CD4-positive, alpha-beta T cell (primary cell): ENCODE results near the gene COL4A2. TPM values are rescaled to one million over a fixed set of nuclear protein-coding genes. Genes with fewer than 3 reads are reported as not detected.

Experiments
- ATAC-seq: fragments of 200-7000 bp; cut with Tn5 transposase; one replicate; pipeline ENCODE4 v1.10.0; 2022; ENCODE audit warnings: mild to moderate bottlenecking; ENCODE audit not compliant: poor library complexity
- CTCF ChIA-PET: fragments of 350-600 bp; sonication (Branson Sonifier 250); formaldehyde crosslinking; loops from one replicate; lab custom pipeline; 2021; ENCODE audit warnings: antibody characterized with exemption, inconsistent platforms; lab: Charles Lee
- POLR2A ChIA-PET: fragments of 350-600 bp; sonication (Branson Sonifier 250); formaldehyde crosslinking; loops from one replicate; lab custom pipeline; 2021; ENCODE audit warnings: antibody characterized with exemption, inconsistent platforms; lab: Charles Lee
- DNase-seq, 14 experiments: peaks; one replicate each; pipeline ENCODE4 v3.0.0-alpha.2; 2013 to 2020; ENCODE audit warnings: mixed read lengths in 2 of 14
- H3K27ac ChIP-seq, 2 donors: one replicate each; pipeline versions ENCODE4 v1.5.1 to v1.7.0; 2013; ENCODE audit warnings: low read length in 2 of 2, low read depth in 1 of 2, mild to moderate bottlenecking in 1 of 2
- H3K27me3 ChIP-seq, 2 experiments: 1 replicate in 1 of 2; 2 replicates in 1 of 2; pipeline versions ENCODE4 v1.6.1 to v1.7.0; 2013; ENCODE audit warnings: low read length in 2 of 2, control low read depth in 1 of 2, mild to moderate bottlenecking in 1 of 2, moderate library complexity in 1 of 2; ENCODE audit not compliant: insufficient read depth in 2 of 2, control insufficient read depth in 1 of 2
- H3K36me3 ChIP-seq: one replicate; pipeline ENCODE4 v1.6.1; 2013; ENCODE audit warnings: low read length, control low read depth; ENCODE audit not compliant: insufficient read depth
- H3K4me1 ChIP-seq: one replicate; pipeline ENCODE4 v1.6.1; 2013; ENCODE audit warnings: low read length, control low read depth; ENCODE audit not compliant: insufficient read depth
- H3K4me3 ChIP-seq: one replicate; pipeline ENCODE4 v1.5.1; 2013; ENCODE audit warnings: mild to moderate bottlenecking, low read length, moderate library complexity
- H3K9me3 ChIP-seq, 2 experiments: 1 replicate in 1 of 2; 2 replicates in 1 of 2; pipeline versions ENCODE4 v1.6.1 to v1.7.0; 2013; ENCODE audit warnings: low read length in 2 of 2, mild to moderate bottlenecking in 2 of 2, control low read depth in 1 of 2, moderate library complexity in 1 of 2; ENCODE audit not compliant: control insufficient read depth in 1 of 2, insufficient read depth in 1 of 2
- H3K27ac Mint-ChIP-seq: one replicate; pipeline ENCODE4 v1.8.0; 2020; ENCODE audit warnings: mixed read lengths
- H3K27me3 Mint-ChIP-seq: one replicate; pipeline ENCODE4 v1.8.0; 2021; ENCODE audit warnings: mixed read lengths
- H3K36me3 Mint-ChIP-seq: one replicate; pipeline ENCODE4 v1.8.0; 2021; ENCODE audit warnings: low read depth, mixed read lengths
- H3K4me1 Mint-ChIP-seq: one replicate; pipeline ENCODE4 v1.8.0; 2021; ENCODE audit warnings: low read depth, mixed read lengths
- H3K4me3 Mint-ChIP-seq: one replicate; pipeline ENCODE4 v1.8.0; 2020; ENCODE audit warnings: mild to moderate bottlenecking, mixed read lengths
- H3K9me3 Mint-ChIP-seq: one replicate; pipeline ENCODE4 v1.8.0; 2020; ENCODE audit warnings: mixed read lengths
- intact Hi-C, 2 experiments: fragments of 100-400 bp; cut with DNase I in 1 of 2; cut with micrococcal nuclease in 1 of 2; formaldehyde crosslinking; loops; one replicate each; pipeline versions ENCODE4 v1.15.1 to v1.9.0; 2023 to 2025; cut with DNase I, micrococcal nuclease
- total RNA-seq, 174 experiments: library from RNA in 2 of 174; stranded (reverse) in 2 of 174; gene quantifications; one replicate each; pipeline ENCODE4 v1.2.3 and lab custom pipeline; 2021 to 2026
- TF ChIP-seq, protein P1 (sequence below): fragments of 200-600 bp; IDR thresholded peaks from one replicate; pipeline ENCODE4 v1.8.0; 2022; ENCODE audit warnings: antibody characterized with exemption, mild to moderate bottlenecking

COL4A2 gene
- total RNA-seq, 2 experiments from 2014 or later = not detected

GRCh38 chr13:110336108-110336507 is 29.0 kb downstream of the COL4A2 start:
- Mint-ChIP-seq H3K9me3 (no peaks in the 10 kb centered on the region), H3K27me3 (peaks cover 25% of the 10 kb centered on the region), H3K27ac (no peak overlapping the region), H3K4me1 (peaks cover 23% of the 10 kb centered on the region), H3K4me3 (no peak overlapping the region), H3K36me3 (no peaks in the 10 kb centered on the region)
- TF ChIP-seq, protein P1, sequence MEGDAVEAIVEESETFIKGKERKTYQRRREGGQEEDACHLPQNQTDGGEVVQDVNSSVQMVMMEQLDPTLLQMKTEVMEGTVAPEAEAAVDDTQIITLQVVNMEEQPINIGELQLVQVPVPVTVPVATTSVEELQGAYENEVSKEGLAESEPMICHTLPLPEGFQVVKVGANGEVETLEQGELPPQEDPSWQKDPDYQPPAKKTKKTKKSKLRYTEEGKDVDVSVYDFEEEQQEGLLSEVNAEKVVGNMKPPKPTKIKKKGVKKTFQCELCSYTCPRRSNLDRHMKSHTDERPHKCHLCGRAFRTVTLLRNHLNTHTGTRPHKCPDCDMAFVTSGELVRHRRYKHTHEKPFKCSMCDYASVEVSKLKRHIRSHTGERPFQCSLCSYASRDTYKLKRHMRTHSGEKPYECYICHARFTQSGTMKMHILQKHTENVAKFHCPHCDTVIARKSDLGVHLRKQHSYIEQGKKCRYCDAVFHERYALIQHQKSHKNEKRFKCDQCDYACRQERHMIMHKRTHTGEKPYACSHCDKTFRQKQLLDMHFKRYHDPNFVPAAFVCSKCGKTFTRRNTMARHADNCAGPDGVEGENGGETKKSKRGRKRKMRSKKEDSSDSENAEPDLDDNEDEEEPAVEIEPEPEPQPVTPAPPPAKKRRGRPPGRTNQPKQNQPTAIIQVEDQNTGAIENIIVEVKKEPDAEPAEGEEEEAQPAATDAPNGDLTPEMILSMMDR = no peak
- no peak for ATAC-seq
- peaks cover 14% of the 10 kb centered on the region for H3K4me1 ChIP-seq
- intact Hi-C loops = no loop called here
- H3K4me3 ChIP-seq = no peak overlapping the region
- no peaks in the 10 kb centered on the region for H3K36me3 ChIP-seq
- DNase-seq = no peak
- H3K27ac ChIP-seq = no peak overlapping the region
- no peaks in the 10 kb centered on the region for H3K27me3 ChIP-seq
- ChIA-PET CTCF (no interaction called here), POLR2A (no interaction called here)
- H3K9me3 ChIP-seq = peaks cover 0 to 8% of the 10 kb centered on the region in 2 experiments

- no peak overlapping the region for H3K27ac Mint-ChIP-seq
- intact Hi-C loops = no loop called here
- ChIA-PET POLR2A (no interaction called here), CTCF (no interaction called here)
- no peaks in the 10 kb centered on the region for H3K9me3 Mint-ChIP-seq
- H3K4me3 Mint-ChIP-seq = no peak overlapping the region
- H3K27me3 Mint-ChIP-seq = peaks cover 20% of the 10 kb centered on the region
- DNase-seq (no peak), ATAC-seq (no peak)
- Histone ChIP-seq H3K27ac (no peak overlapping the region), H3K36me3 (no peaks in the 10 kb centered on the region), H3K4me3 (no peak overlapping the region), H3K4me1 (peaks cover 19% of the 10 kb centered on the region), H3K27me3 (no peaks in the 10 kb centered on the region), H3K9me3 (peaks cover 0 to 8% of the 10 kb centered on the region in 2 experiments)
- H3K36me3 Mint-ChIP-seq = no peaks in the 10 kb centered on the region
- H3K4me1 Mint-ChIP-seq = peaks cover 29% of the 10 kb centered on the region
- TF ChIP-seq, protein P1 = no peak
Observed at GRCh38 chr13:110336681-110337080, 29.6 kb downstream of the COL4A2 start.

DNA sequence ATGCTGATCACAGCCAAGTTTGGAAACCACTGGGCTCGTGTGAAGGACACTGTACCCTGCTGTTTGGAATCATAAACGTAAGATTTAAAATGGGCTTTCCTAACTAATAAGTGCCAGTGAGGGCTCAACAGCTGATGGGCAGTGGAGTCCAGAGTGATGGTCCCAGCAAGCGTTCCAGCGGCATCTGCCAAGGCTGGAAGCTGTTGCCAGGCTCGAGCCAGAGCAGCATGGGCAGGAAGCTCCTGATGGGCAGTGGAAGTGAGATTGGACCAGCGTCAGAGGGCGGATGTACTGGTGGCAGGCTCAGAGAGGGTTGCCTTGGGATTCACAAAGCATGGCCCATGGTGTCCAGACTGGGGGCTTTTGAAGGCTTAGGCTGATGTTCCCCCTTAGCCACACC is 30.2 kb downstream of the COL4A2 start:
- ChIA-PET CTCF (no interaction called here), POLR2A (no interaction called here)
- Mint-ChIP-seq H3K27me3 (peaks cover 17% of the 10 kb centered on the region), H3K4me1 (peaks cover 32% of the 10 kb centered on the region), H3K9me3 (no peaks in the 10 kb centered on the region), H3K27ac (no peak overlapping the region), H3K36me3 (no peaks in the 10 kb centered on the region), H3K4me3 (no peak overlapping the region)
- intact Hi-C loops = no loop called here
- TF ChIP-seq, protein P1 = no peak
- H3K36me3 ChIP-seq = no peaks in the 10 kb centered on the region
- DNase-seq (no peak), ATAC-seq (no peak)
- peaks cover 19% of the 10 kb centered on the region for H3K4me1 ChIP-seq
- H3K4me3 ChIP-seq = no peak overlapping the region
- H3K9me3 ChIP-seq = peaks cover 0 to 8% of the 10 kb centered on the region in 2 experiments
- no peak overlapping the region for H3K27ac ChIP-seq
- no peaks in the 10 kb centered on the region for H3K27me3 ChIP-seq
